Karpas-422 (cell line): ENCODE measurements around the gene DHX16. TPM values are rescaled to one million over a fixed set of nuclear protein-coding genes. Genes with fewer than 3 reads are reported as not detected.

Experiments
- DNase-seq: peaks from one replicate; pipeline ENCODE4 v3.0.0-alpha.2; 2015
- H2AFZ ChIP-seq: fragments of 200-600 bp; sonication (generic); 2 replicates; pipeline ENCODE4 v1.6.1; 2014; ENCODE audit warnings: antibody characterized with exemption, low read length, mixed read lengths
- H3K27ac ChIP-seq: fragments of 200-600 bp; sonication (generic); 2 replicates; pipeline ENCODE4 v1.5.1; 2014; ENCODE audit warnings: mild to moderate bottlenecking, low read length, moderate library complexity
- H3K27me3 ChIP-seq: fragments of 200-600 bp; sonication (generic); 2 replicates; pipeline ENCODE4 v1.6.1; 2014; ENCODE audit warnings: low read length, mixed read lengths
- H3K36me3 ChIP-seq: fragments of 200-600 bp; sonication (generic); 2 replicates; pipeline ENCODE4 v1.6.1; 2014; ENCODE audit warnings: low read length, mixed read lengths; ENCODE audit not compliant: insufficient read depth
- H3K4me1 ChIP-seq: fragments of 200-600 bp; sonication (generic); 2 replicates; pipeline ENCODE4 v1.6.1; 2014; ENCODE audit warnings: mild to moderate bottlenecking, low read length, mixed read lengths
- H3K4me2 ChIP-seq: fragments of 200-600 bp; sonication (generic); 2 replicates; pipeline ENCODE4 v1.6.1; 2014; ENCODE audit warnings: low read length, low read depth, mild to moderate bottlenecking; ENCODE audit not compliant: poor library complexity, severe bottlenecking
- H3K4me3 ChIP-seq: fragments of 200-600 bp; sonication (generic); 2 replicates; pipeline ENCODE4 v1.5.1; 2014; ENCODE audit warnings: mild to moderate bottlenecking, antibody characterized with exemption, low read length, mixed read lengths
- H3K79me2 ChIP-seq: fragments of 200-600 bp; sonication (generic); 2 replicates; pipeline ENCODE4 v1.6.1; 2014; ENCODE audit warnings: mild to moderate bottlenecking, low read length, mixed read lengths
- H3K9ac ChIP-seq: fragments of 200-600 bp; sonication (generic); 2 replicates; pipeline ENCODE4 v1.6.0; 2014; ENCODE audit warnings: low read length
- H3K9me2 ChIP-seq: fragments of 200-600 bp; sonication (generic), shearing (Covaris generic); replicated peaks from 2 replicates; pipeline ENCODE4 v1.6.0; 2014; ENCODE audit warnings: mild to moderate bottlenecking, low read length, moderate library complexity; ENCODE audit not compliant: insufficient read depth
- H3K9me3 ChIP-seq: fragments of 300-700, 200-600 bp; sonication (generic); 2 replicates; pipeline ENCODE4 v1.6.1; 2014; ENCODE audit warnings: low read length, mixed read lengths
- H4K20me1 ChIP-seq: fragments of 200-600 bp; sonication (generic); 2 replicates; pipeline ENCODE4 v1.6.1; 2014; ENCODE audit warnings: mild to moderate bottlenecking, antibody characterized with exemption, low read length, low read depth; ENCODE audit not compliant: insufficient read depth
- total RNA-seq: library from RNA; depleted of rRNA; stranded (reverse); fragments of >200 nt; shearing (Covaris generic); gene quantifications from 2 replicates; pipeline ENCODE4 v1.2.3, GENCODE V29; 2014; ENCODE audit warnings: low replicate concordance; rRNA removed

DHX16 gene
- total RNA-seq, 1 experiment from 2014 or later, result 26.5 TPM

- H4K20me1 ChIP-seq, result peaks cover 62% of the 10 kb centered on the region
- no peaks in the 10 kb centered on the region for H3K9me3 ChIP-seq
- H3K4me2 ChIP-seq, result no peak overlapping the region
- DNase-seq, result no peak
- no peak overlapping the region for H3K9ac ChIP-seq
- H3K27me3 ChIP-seq, result no peaks in the 10 kb centered on the region
- H3K9me2 ChIP-seq, result no peaks in the 10 kb centered on the region
- no peak overlapping the region for H3K27ac ChIP-seq
- H2AFZ ChIP-seq, result no peak overlapping the region
- no peaks in the 10 kb centered on the region for H3K4me1 ChIP-seq
- H3K36me3 ChIP-seq, result peaks cover 84% of the 10 kb centered on the region
- no peak overlapping the region for H3K4me3 ChIP-seq
- H3K79me2 ChIP-seq, result no peaks in the 10 kb centered on the region
These were observed 68.8 kb downstream of the DHX16 start for GRCh38 chr6:30603961-30604360.

Other genes with a start within 250 kb of the DHX16 start
- 306 and 677 TPM in 2 replicates for gene HLA-E, start 183.5 kb downstream of the DHX16 start, total RNA-seq
- gene GNL1, start 116.5 kb downstream of the DHX16 start, total RNA-seq, result 48.6 and 53.9 TPM in 2 replicates
- 14.6 and 30.6 TPM in 2 replicates for gene PRR3, start 115.7 kb downstream of the DHX16 start, total RNA-seq
- 14.4 and 26.0 TPM in 2 replicates for gene ABCF1, start 101.6 kb downstream of the DHX16 start, total RNA-seq
- 64.3 and 170 TPM in 2 replicates for gene PPP1R10, start 55.8 kb downstream of the DHX16 start, total RNA-seq
- 59.2 and 119 TPM in 2 replicates for gene MRPS18B, start 55.2 kb downstream of the DHX16 start, total RNA-seq
- gene ATAT1, start 46.1 kb downstream of the DHX16 start, total RNA-seq, result 9.6 and 10.3 TPM in 2 replicates
- 5.6 and 10.0 TPM in 2 replicates for gene C6orf136, start 25.9 kb downstream of the DHX16 start, total RNA-seq
- 69.8 and 75.3 TPM in 2 replicates for gene PPP1R18, start 13.6 kb upstream of the DHX16 start, total RNA-seq
- gene NRM, start 18.0 kb upstream of the DHX16 start, total RNA-seq, result 16.9 and 38.1 TPM in 2 replicates
- 9.4 and 11.0 TPM in 2 replicates for gene MDC1, start 44.3 kb upstream of the DHX16 start, total RNA-seq
- 403 and 427 TPM in 2 replicates for gene TUBB, start 47.3 kb upstream of the DHX16 start, total RNA-seq
- gene FLOT1, start 69.7 kb upstream of the DHX16 start, total RNA-seq, result 58.2 and 103 TPM in 2 replicates
- 0.19 and 0.54 TPM in 2 replicates for gene IER3, start 71.5 kb upstream of the DHX16 start, total RNA-seq
- 0.15 and 0.25 TPM in 2 replicates for gene DDR1, start 211.5 kb upstream of the DHX16 start, total RNA-seq
- gene GTF2H4, start 235.2 kb upstream of the DHX16 start, total RNA-seq, result 21.8 and 23.4 TPM in 2 replicates
- gene VARS2, start 241.2 kb upstream of the DHX16 start, total RNA-seq, result 42.3 and 50.2 TPM in 2 replicates